GM06990 (cell line): Measurements from ENCODE around the gene SEPHS1.

Experiments
- DNase-seq: peaks from one replicate; pipeline ENCODE4 v3.0.0-alpha.2; 2011; ENCODE audit not compliant: insufficient read length; ENCODE audit errors: extremely low read depth
- H3K27me3 ChIP-seq: replicated peaks from 2 replicates; pipeline ENCODE4 v1.6.0; 2011; ENCODE audit warnings: low read length; ENCODE audit not compliant: control insufficient read depth, insufficient read depth
- H3K36me3 ChIP-seq: 2 replicates; pipeline ENCODE4 v1.5.1; 2011; ENCODE audit warnings: low read length; ENCODE audit not compliant: control insufficient read depth, insufficient read depth
- H3K4me3 ChIP-seq: replicated peaks from 2 replicates; pipeline ENCODE4 v1.5.1; 2011; ENCODE audit warnings: low read depth, mild to moderate bottlenecking, control low read depth, low read length
- CTCF ChIP-seq: IDR thresholded peaks from 2 replicates; pipeline ENCODE4 v1.5.1; 2011; ENCODE audit warnings: low read length, control low read depth, mild to moderate bottlenecking, inconsistent platforms; ENCODE audit not compliant: insufficient read depth, poor library complexity, severe bottlenecking

Gene SEPHS1

GRCh38 chr10:13272164-13272571, 75.9 kb downstream of the SEPHS1 start:
- TF ChIP-seq CTCF = no peak
- Histone ChIP-seq H3K36me3 (no peaks in the 10 kb centered on the region), H3K27me3 (no peaks in the 10 kb centered on the region), H3K4me3 (peak overlapping the region; percentile 44)
- no peak for DNase-seq

- Histone ChIP-seq H3K27me3 (no peaks in the 10 kb centered on the region), H3K4me3 (peak overlapping the region; percentile 44), H3K36me3 (no peaks in the 10 kb centered on the region)
- peak; percentile 39 for DNase-seq
- peak; percentile 91 for TF ChIP-seq CTCF
These were observed 76.4 kb downstream of the SEPHS1 start for GRCh38 chr10:13271552-13272163.

- TF ChIP-seq CTCF = no peak
- no peak for DNase-seq
- Histone ChIP-seq H3K36me3 (no peaks in the 10 kb centered on the region), H3K4me3 (peak overlapping the region; percentile 5), H3K27me3 (no peaks in the 10 kb centered on the region)
These were observed 77.1 kb downstream of the SEPHS1 start for GRCh38 chr10:13270877-13271551.

GRCh38 chr10:13268841-13269240, 79.3 kb downstream of the SEPHS1 start:
- no peaks in the 10 kb centered on the region for H3K36me3 ChIP-seq
- DNase-seq = no peak
- no peaks in the 10 kb centered on the region for H3K27me3 ChIP-seq
- no peak overlapping the region for H3K4me3 ChIP-seq
- TF ChIP-seq CTCF = no peak

- Histone ChIP-seq H3K27me3 (no peaks in the 10 kb centered on the region), H3K36me3 (no peaks in the 10 kb centered on the region), H3K4me3 (no peak overlapping the region)
- TF ChIP-seq CTCF = no peak
- DNase-seq = no peak
These were observed 79.8 kb downstream of the SEPHS1 start for GRCh38 chr10:13268310-13268709.
